ENCODE results near the gene CACNA2D1.

- no peak for TF ChIP-seq POLR2A (IDR thresholded peaks at IDR 0.05; ENCODE audit: extremely low read depth, insufficient read length)
- TF ChIP-seq CTCF (IDR thresholded peaks at IDR 0.05; ENCODE audit: low read depth, low read length), result no peak
- TF ChIP-seq MYC (IDR thresholded peaks at IDR 0.05; ENCODE audit: low read depth, low read length), result no peak
- no peak for TF ChIP-seq MAX (IDR thresholded peaks at IDR 0.05; ENCODE audit: low read depth, low read length)
Observed at GRCh38 chr7:82423446-82423845, 20.1 kb downstream of the CACNA2D1 start.
